ENCODE measurements around the gene FBXL5. TPM values are rescaled to one million over a fixed set of nuclear protein-coding genes. Genes with fewer than 3 reads are reported as not detected.

The FBXL5 gene
- total and polyA plus RNA-seq, 9 of the 15 experiments (the other 6 are each of a cell fraction or from before 2014, with no cell fraction given): 6.0 to 35.2 (median 22.1) TPM

GRCh38 chr4:15655223-15656037, at the start of gene FBXL5 (continued):
- TF ChIP-seq, protein P1, sequence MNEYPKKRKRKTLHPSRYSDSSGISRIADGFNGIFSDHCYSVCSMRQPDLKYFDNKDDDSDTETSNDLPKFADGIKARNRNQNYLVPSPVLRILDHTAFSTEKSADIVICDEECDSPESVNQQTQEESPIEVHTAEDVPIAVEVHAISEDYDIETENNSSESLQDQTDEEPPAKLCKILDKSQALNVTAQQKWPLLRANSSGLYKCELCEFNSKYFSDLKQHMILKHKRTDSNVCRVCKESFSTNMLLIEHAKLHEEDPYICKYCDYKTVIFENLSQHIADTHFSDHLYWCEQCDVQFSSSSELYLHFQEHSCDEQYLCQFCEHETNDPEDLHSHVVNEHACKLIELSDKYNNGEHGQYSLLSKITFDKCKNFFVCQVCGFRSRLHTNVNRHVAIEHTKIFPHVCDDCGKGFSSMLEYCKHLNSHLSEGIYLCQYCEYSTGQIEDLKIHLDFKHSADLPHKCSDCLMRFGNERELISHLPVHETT (CRISPR knock-in tag; conservative IDR thresholded peaks at IDR 0.05 in 1 of 2, IDR thresholded peaks at IDR 0.05 in 1 of 2): peak in 1 of 2 experiments; percentile 90; a peak in 2 of 4 replicates
- TF ChIP-seq CEBPG (CRISPR knock-in tag; IDR thresholded peaks at IDR 0.05): no peak
- TF ChIP-seq CEBPG (tag; conservative IDR thresholded peaks at IDR 0.05 in 1 of 2, IDR thresholded peaks at IDR 0.05 in 1 of 2): no peak
- TF ChIP-seq ZNF707 (CRISPR knock-in tag; conservative IDR thresholded peaks at IDR 0.05): no peak
- TF ChIP-seq, protein P2, sequence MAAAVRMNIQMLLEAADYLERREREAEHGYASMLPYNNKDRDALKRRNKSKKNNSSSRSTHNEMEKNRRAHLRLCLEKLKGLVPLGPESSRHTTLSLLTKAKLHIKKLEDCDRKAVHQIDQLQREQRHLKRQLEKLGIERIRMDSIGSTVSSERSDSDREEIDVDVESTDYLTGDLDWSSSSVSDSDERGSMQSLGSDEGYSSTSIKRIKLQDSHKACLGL (CRISPR knock-in tag; IDR thresholded peaks at IDR 0.05; ENCODE audit: borderline replicate concordance, poor library complexity, severe bottlenecking): peak; percentile 3
- no peak for TF ChIP-seq ZNF444 (CRISPR knock-in tag; IDR thresholded peaks at IDR 0.05)
- TF ChIP-seq CAMTA2 (CRISPR knock-in tag; conservative IDR thresholded peaks at IDR 0.05): no peak
- TF ChIP-seq ZHX1 (conservative IDR thresholded peaks at IDR 0.05; ENCODE audit: low read length): no peak
- TF ChIP-seq, protein P3, sequence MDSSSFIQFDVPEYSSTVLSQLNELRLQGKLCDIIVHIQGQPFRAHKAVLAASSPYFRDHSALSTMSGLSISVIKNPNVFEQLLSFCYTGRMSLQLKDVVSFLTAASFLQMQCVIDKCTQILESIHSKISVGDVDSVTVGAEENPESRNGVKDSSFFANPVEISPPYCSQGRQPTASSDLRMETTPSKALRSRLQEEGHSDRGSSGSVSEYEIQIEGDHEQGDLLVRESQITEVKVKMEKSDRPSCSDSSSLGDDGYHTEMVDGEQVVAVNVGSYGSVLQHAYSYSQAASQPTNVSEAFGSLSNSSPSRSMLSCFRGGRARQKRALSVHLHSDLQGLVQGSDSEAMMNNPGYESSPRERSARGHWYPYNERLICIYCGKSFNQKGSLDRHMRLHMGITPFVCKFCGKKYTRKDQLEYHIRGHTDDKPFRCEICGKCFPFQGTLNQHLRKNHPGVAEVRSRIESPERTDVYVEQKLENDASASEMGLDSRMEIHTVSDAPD (CRISPR knock-in tag; IDR thresholded peaks at IDR 0.05): no peak
- TF ChIP-seq KDM2B (CRISPR knock-in tag; IDR thresholded peaks at IDR 0.05): no peak
- TF ChIP-seq, protein P4, sequence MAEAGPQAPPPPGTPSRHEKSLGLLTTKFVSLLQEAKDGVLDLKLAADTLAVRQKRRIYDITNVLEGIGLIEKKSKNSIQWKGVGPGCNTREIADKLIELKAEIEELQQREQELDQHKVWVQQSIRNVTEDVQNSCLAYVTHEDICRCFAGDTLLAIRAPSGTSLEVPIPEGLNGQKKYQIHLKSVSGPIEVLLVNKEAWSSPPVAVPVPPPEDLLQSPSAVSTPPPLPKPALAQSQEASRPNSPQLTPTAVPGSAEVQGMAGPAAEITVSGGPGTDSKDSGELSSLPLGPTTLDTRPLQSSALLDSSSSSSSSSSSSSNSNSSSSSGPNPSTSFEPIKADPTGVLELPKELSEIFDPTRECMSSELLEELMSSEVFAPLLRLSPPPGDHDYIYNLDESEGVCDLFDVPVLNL (CRISPR knock-in tag; IDR thresholded peaks at IDR 0.05; ENCODE audit: low read depth): no peak
- TF ChIP-seq, protein P5, sequence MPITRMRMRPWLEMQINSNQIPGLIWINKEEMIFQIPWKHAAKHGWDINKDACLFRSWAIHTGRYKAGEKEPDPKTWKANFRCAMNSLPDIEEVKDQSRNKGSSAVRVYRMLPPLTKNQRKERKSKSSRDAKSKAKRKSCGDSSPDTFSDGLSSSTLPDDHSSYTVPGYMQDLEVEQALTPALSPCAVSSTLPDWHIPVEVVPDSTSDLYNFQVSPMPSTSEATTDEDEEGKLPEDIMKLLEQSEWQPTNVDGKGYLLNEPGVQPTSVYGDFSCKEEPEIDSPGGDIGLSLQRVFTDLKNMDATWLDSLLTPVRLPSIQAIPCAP (CRISPR knock-in tag; IDR thresholded peaks at IDR 0.05; ENCODE audit: borderline replicate concordance): no peak
- no peak for TF ChIP-seq NR2C2 (CRISPR knock-in tag; IDR thresholded peaks at IDR 0.05)
- no peak for TF ChIP-seq NR2C2 (tag; IDR thresholded peaks at IDR 0.05)
- no peak for TF ChIP-seq RFX5 (IDR thresholded peaks at IDR 0.05; ENCODE audit: low read depth, low read length)
- TF ChIP-seq MTF1 (CRISPR knock-in tag; IDR thresholded peaks at IDR 0.05; ENCODE audit: borderline replicate concordance): no peak
